Caco-2 (cell line): ENCODE measurements around the gene CAP2. TPM values are rescaled to one million over a fixed set of nuclear protein-coding genes. Genes with fewer than 3 reads are reported as not detected.

Experiments used
- BruUV-seq: library from RNA; stranded (reverse); fragments of 400-500 nt; replicated peaks from 2 replicates; lab custom pipeline; 2021; lab: Mats Ljungman, UMichigan
- CTCF ChIA-PET: fragments of 300-600 bp; sonication (Branson Sonifier 250); formaldehyde crosslinking; loops from one replicate; lab custom pipeline; 2022; ENCODE audit warnings: antibody characterized with exemption; lab: Charles Lee
- POLR2A ChIA-PET: fragments of 300-600 bp; sonication (Branson Sonifier 250); formaldehyde crosslinking; loops from one replicate; lab custom pipeline; 2022; ENCODE audit warnings: antibody characterized with exemption; lab: Charles Lee
- DNase-seq, 2 experiments: peaks; one replicate each; pipeline versions ENCODE4 v3.0.0 to v3.0.0-alpha.2; 2020 to 2022
- H3K27me3 ChIP-seq: replicated peaks from 2 replicates; pipeline ENCODE4 v1.6.0; 2011; ENCODE audit warnings: low read length; ENCODE audit not compliant: control insufficient read depth, insufficient read depth
- H3K36me3 ChIP-seq: 2 replicates; pipeline ENCODE4 v1.5.1; 2011; ENCODE audit warnings: low read length; ENCODE audit not compliant: control insufficient read depth, insufficient read depth
- H3K4me1 ChIP-seq: fragments of 250-450 bp; sonication (Bioruptor Pico); 2 replicates; pipeline ENCODE4 v1.5.1; 2020; ENCODE audit warnings: mild to moderate bottlenecking
- H3K4me3 ChIP-seq: 2 replicates; pipeline ENCODE4 v1.5.1; 2011; ENCODE audit warnings: low read depth, mild to moderate bottlenecking, control low read depth, low read length
- H3K9me3 ChIP-seq: fragments of 250-450 bp; sonication (Bioruptor Pico); 2 replicates; pipeline ENCODE4 v1.5.1; 2020; ENCODE audit warnings: mild to moderate bottlenecking, moderate library complexity
- H3K27ac Mint-ChIP-seq: one replicate; pipeline ENCODE4 v1.8.0; 2022; ENCODE audit warnings: mixed read lengths; ENCODE audit not compliant: unreplicated experiment
- H3K27me3 Mint-ChIP-seq: one replicate; pipeline ENCODE4 v1.8.0; 2022; ENCODE audit warnings: mixed read lengths; ENCODE audit not compliant: insufficient read depth, unreplicated experiment
- H3K36me3 Mint-ChIP-seq: one replicate; pipeline ENCODE4 v1.8.0; 2022; ENCODE audit warnings: mild to moderate bottlenecking, mixed read lengths; ENCODE audit not compliant: insufficient read depth, unreplicated experiment
- H3K4me1 Mint-ChIP-seq: one replicate; pipeline ENCODE4 v1.8.0; 2022; ENCODE audit warnings: low read depth, mixed read lengths; ENCODE audit not compliant: unreplicated experiment
- H3K4me3 Mint-ChIP-seq: one replicate; pipeline ENCODE4 v1.8.0; 2022; ENCODE audit warnings: mild to moderate bottlenecking, moderate library complexity, mixed read lengths; ENCODE audit not compliant: unreplicated experiment
- H3K9me3 Mint-ChIP-seq: one replicate; pipeline ENCODE4 v1.8.0; 2022; ENCODE audit warnings: mixed read lengths; ENCODE audit not compliant: unreplicated experiment
- CTCF ChIP-seq, 2 experiments: fragments of 200-600 bp in 1 of 2; IDR thresholded peaks; 1 replicate in 1 of 2; 2 replicates in 1 of 2; pipeline versions ENCODE4 v1.5.1 to v1.8.0; 2011 to 2022; ENCODE audit warnings: antibody characterized with exemption in 1 of 2, control low read depth in 1 of 2, inconsistent platforms in 1 of 2, low read depth in 1 of 2, low read length in 1 of 2, mild to moderate bottlenecking in 1 of 2, moderate library complexity in 1 of 2; ENCODE audit not compliant: insufficient read depth in 1 of 2, severe bottlenecking in 1 of 2, unreplicated experiment in 1 of 2
- intact Hi-C: fragments of 100-400 bp; cut with micrococcal nuclease; formaldehyde crosslinking; loops from one replicate; pipeline ENCODE4 v1.10.0; 2022; ENCODE audit not compliant: unreplicated experiment
- total RNA-seq: library from RNA; stranded (reverse); gene quantifications from 2 replicates; pipeline ENCODE4 v1.2.3, GENCODE V29; 2022

The CAP2 gene
- total RNA-seq, 1 experiment from 2014 or later, result 8.9 TPM

DNA sequence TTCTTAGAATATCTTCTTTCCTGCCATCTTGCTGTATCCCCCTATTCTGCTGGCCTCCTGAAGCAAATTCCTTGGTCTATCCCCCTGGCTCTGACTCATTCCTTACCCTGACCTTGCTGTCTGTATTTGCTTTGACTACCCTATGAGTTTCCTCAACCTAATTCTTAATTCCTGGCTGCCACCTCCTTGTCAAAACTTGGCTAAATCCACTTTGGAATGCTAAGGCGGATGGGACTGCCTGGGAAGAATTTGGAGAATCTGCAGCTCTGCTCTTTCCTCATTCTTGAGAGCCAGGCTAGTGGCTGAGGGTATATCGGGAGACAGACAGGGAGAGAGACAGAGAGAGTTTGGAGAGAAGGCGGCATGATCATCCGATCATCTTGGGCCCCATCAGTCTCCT is 24.4 kb downstream of the CAP2 start:
- DNase-seq, result peak in 1 of 2 experiments; percentile 44
- Histone ChIP-seq H3K9me3 (no peaks in the 10 kb centered on the region), H3K27me3 (no peaks in the 10 kb centered on the region), H3K4me1 (peaks cover 22% of the 10 kb centered on the region), H3K4me3 (no peak overlapping the region), H3K36me3 (no peaks in the 10 kb centered on the region)
- POLR2A ChIA-PET, result no interaction called here
- Mint-ChIP-seq H3K4me1 (peaks cover 13% of the 10 kb centered on the region), H3K4me3 (peak overlapping the region; percentile 28), H3K27ac (peak overlapping the region; percentile 42), H3K27me3 (no peaks in the 10 kb centered on the region), H3K9me3 (no peaks in the 10 kb centered on the region), H3K36me3 (peaks cover 6% of the 10 kb centered on the region)
- no peak for TF ChIP-seq CTCF (IDR thresholded peaks at IDR 0.05; ENCODE audit: insufficient read depth in 1 of 2, low read depth in 1 of 2, low read length in 1 of 2, severe bottlenecking in 1 of 2, unreplicated experiment in 1 of 2)
- CTCF ChIA-PET, result no interaction called here
- no TSS peak for BruUV-seq
- intact Hi-C loops, result no loop called here

GRCh38 chr6:17418281-17419188 is 25.1 kb downstream of the CAP2 start:
- DNase-seq, result no peak
- ChIA-PET POLR2A (no interaction called here), CTCF (no interaction called here)
- H3K4me3 ChIP-seq, result no peak overlapping the region
- H3K9me3 ChIP-seq, result no peaks in the 10 kb centered on the region
- Mint-ChIP-seq H3K9me3 (no peaks in the 10 kb centered on the region), H3K36me3 (peaks cover 6% of the 10 kb centered on the region), H3K27ac (peak overlapping the region; percentile 42), H3K4me1 (peaks cover 13% of the 10 kb centered on the region), H3K4me3 (no peak overlapping the region), H3K27me3 (no peaks in the 10 kb centered on the region)
- BruUV-seq, result no TSS peak
- H3K27me3 ChIP-seq, result no peaks in the 10 kb centered on the region
- no peaks in the 10 kb centered on the region for H3K36me3 ChIP-seq
- intact Hi-C loops, result no loop called here
- peaks cover 22% of the 10 kb centered on the region for H3K4me1 ChIP-seq
- no peak for TF ChIP-seq CTCF (IDR thresholded peaks at IDR 0.05; ENCODE audit: insufficient read depth in 1 of 2, low read depth in 1 of 2, low read length in 1 of 2, severe bottlenecking in 1 of 2, unreplicated experiment in 1 of 2)

GRCh38 chr6:17419189-17419575 is 25.8 kb downstream of the CAP2 start:
- Histone ChIP-seq H3K4me3 (no peak overlapping the region), H3K4me1 (peaks cover 22% of the 10 kb centered on the region), H3K36me3 (no peaks in the 10 kb centered on the region), H3K9me3 (no peaks in the 10 kb centered on the region), H3K27me3 (no peaks in the 10 kb centered on the region)
- H3K4me1 Mint-ChIP-seq, result peaks cover 13% of the 10 kb centered on the region
- BruUV-seq, result no TSS peak
- no peak for DNase-seq
- no peak for TF ChIP-seq CTCF (IDR thresholded peaks at IDR 0.05; ENCODE audit: insufficient read depth in 1 of 2, low read depth in 1 of 2, low read length in 1 of 2, severe bottlenecking in 1 of 2, unreplicated experiment in 1 of 2)
- no peaks in the 10 kb centered on the region for H3K9me3 Mint-ChIP-seq
- H3K36me3 Mint-ChIP-seq, result peaks cover 6% of the 10 kb centered on the region
- ChIA-PET CTCF (no interaction called here), POLR2A (no interaction called here)
- no peak overlapping the region for H3K4me3 Mint-ChIP-seq
- no peaks in the 10 kb centered on the region for H3K27me3 Mint-ChIP-seq
- intact Hi-C loops, result no loop called here
- H3K27ac Mint-ChIP-seq, result no peak overlapping the region
